Gastrocnemius medialis (tissue), 4 donors: Measurements from ENCODE around the gene GBA3. TPM values are rescaled to one million over a fixed set of nuclear protein-coding genes. Genes with fewer than 3 reads are reported as not detected.

Source experiments
- ATAC-seq, 2 donors: fragments of 150-250 bp; one replicate each; pipeline ENCODE4 v1.9.1; 2016
- DNase-seq, 2 donors: peaks; one replicate each; pipeline ENCODE4 v3.0.0-alpha.2; 2019
- H3K27ac ChIP-seq, 4 donors: fragments of 200-600 bp; sonication (generic); 1 replicate in 1 of 4; 2 replicates in 3 of 4; pipeline ENCODE4 v1.5.1; 2016 to 2018; ENCODE audit warnings: mild to moderate bottlenecking in 2 of 4, moderate library complexity in 1 of 4
- H3K27me3 ChIP-seq, 3 donors: fragments of 200-600 bp; sonication (generic) in 2 of 3; 1 replicate in 1 of 3; 2 replicates in 2 of 3; pipeline versions ENCODE4 v1.5.1 to v1.6.0; 2016 to 2019; ENCODE audit warnings: mild to moderate bottlenecking in 1 of 3, moderate library complexity in 1 of 3
- H3K36me3 ChIP-seq, 2 donors: fragments of 200-600 bp; sonication (generic) in 1 of 2; one replicate each; pipeline ENCODE4 v1.5.1; 2017 to 2018
- H3K4me1 ChIP-seq, 2 donors: fragments of 200-600 bp; sonication (generic) in 1 of 2; one replicate each; pipeline ENCODE4 v1.5.1; 2016 to 2017; ENCODE audit warnings: mild to moderate bottlenecking in 2 of 2
- H3K4me3 ChIP-seq, 4 donors: fragments of 200-600 bp; sonication (generic) in 3 of 4; 1 replicate in 1 of 4; 2 replicates in 3 of 4; pipeline ENCODE4 v1.5.1; 2016 to 2019; ENCODE audit warnings: mild to moderate bottlenecking in 2 of 4
- H3K9me3 ChIP-seq, 3 donors: fragments of 200-600 bp; sonication (generic) in 2 of 3; 1 replicate in 1 of 3; 2 replicates in 2 of 3; pipeline ENCODE4 v1.5.1; 2016 to 2019
- CTCF ChIP-seq, 5 experiments: fragments of 450-650 bp in 3 of 5; fragments of 200-600 bp in 2 of 5; sonication (generic) in 2 of 5; IDR thresholded peaks in 4 of 5; conservative IDR thresholded peaks in 1 of 5; 1 replicate in 4 of 5; 2 replicates in 1 of 5; pipeline ENCODE4 v1.5.1; 2016 to 2019; ENCODE audit warnings: antibody characterized with exemption in 5 of 5, mild to moderate bottlenecking in 3 of 5, moderate library complexity in 3 of 5
- POLR2A ChIP-seq, 2 donors: fragments of 450-650 bp; IDR thresholded peaks; one replicate each; pipeline ENCODE4 v1.6.1; 2017; ENCODE audit warnings: antibody characterized with exemption in 2 of 2, mild to moderate bottlenecking in 2 of 2, moderate library complexity in 2 of 2
- in situ Hi-C, 4 donors: fragments of 200-750 bp; cut with MboI; loops; one replicate each; pipeline versions ENCODE4 v1.15.0 to v1.8.0; 2017; ENCODE audit warnings: low sequenced_read_pairs in 4 of 4
- intact Hi-C: fragments of 100-400 bp; cut with DNase I; formaldehyde crosslinking; loops from one replicate; pipeline ENCODE4 v1.15.1; 2023; ENCODE audit warnings: low total_unique reads
- total RNA-seq, 4 donors: library from RNA; depleted of rRNA; stranded (reverse); fragments of >200 nt; gene quantifications; one replicate each; pipeline versions ENCODE4 v1.1.0 to v1.2.3, GENCODE V29; 2016

The GBA3 gene
- total RNA-seq, 4 donors from 2014 or later: 0.24 TPM; not detected in 3

GRCh38 chr4:22695917-22696316 is 3.2 kb downstream of the GBA3 start:
- no peaks in the 10 kb centered on the region for H3K36me3 ChIP-seq
- H3K27me3 ChIP-seq: no peaks in the 10 kb centered on the region
- H3K27ac ChIP-seq: no peak overlapping the region
- intact Hi-C loops: no loop called here
- no peak overlapping the region for H3K4me3 ChIP-seq
- in situ Hi-C loops: loop anchor here in 3 of 4 donors (10.0 to 25.0 kb wide), 2 partner anchors 909 to 911 kb away; no protein-coding TSS in a partner anchor
- TF ChIP-seq POLR2A (IDR thresholded peaks at IDR 0.05) (no peak), CTCF (IDR thresholded peaks at IDR 0.05 in 4 of 5, conservative IDR thresholded peaks at IDR 0.05 in 1 of 5) (no peak)
- ATAC-seq (no peak), DNase-seq (no peak)
- H3K4me1 ChIP-seq: no peaks in the 10 kb centered on the region
- no peaks in the 10 kb centered on the region for H3K9me3 ChIP-seq

DNA sequence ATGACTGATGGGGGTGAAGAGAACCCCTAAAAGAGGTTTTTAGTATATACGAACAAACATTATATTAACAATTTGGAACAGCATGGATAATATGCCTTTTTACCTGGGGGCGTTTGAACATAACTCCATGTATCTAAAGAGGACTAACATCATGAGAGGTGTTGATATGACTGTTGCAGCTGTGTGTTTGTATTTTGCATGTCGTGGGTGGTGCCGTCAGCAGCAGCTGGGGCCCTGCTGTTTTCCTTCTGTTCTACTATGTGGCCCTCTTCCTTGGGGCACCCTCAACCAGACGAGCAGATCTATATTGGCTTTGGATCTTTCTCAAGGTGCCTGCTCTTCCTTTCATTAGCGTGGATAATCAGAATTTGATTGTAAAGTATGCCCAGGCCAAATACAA is 11.2 kb downstream of the GBA3 start:
- no peaks in the 10 kb centered on the region for H3K36me3 ChIP-seq
- in situ Hi-C loops (loop anchor here in 1 of 4 donors (25.0 kb wide), 1 partner anchor 917 kb away; no protein-coding TSS in a partner anchor), intact Hi-C loops (no loop called here)
- ATAC-seq: no peak
- H3K27ac ChIP-seq: no peak overlapping the region
- H3K4me3 ChIP-seq: no peak overlapping the region
- no peak for DNase-seq
- H3K27me3 ChIP-seq: no peaks in the 10 kb centered on the region
- TF ChIP-seq CTCF (IDR thresholded peaks at IDR 0.05 in 4 of 5, conservative IDR thresholded peaks at IDR 0.05 in 1 of 5) (no peak), POLR2A (IDR thresholded peaks at IDR 0.05) (no peak)
- H3K4me1 ChIP-seq: no peaks in the 10 kb centered on the region
- H3K9me3 ChIP-seq: no peaks in the 10 kb centered on the region

GRCh38 chr4:22707390-22707789 is 14.7 kb downstream of the GBA3 start:
- TF ChIP-seq CTCF (IDR thresholded peaks at IDR 0.05 in 4 of 5, conservative IDR thresholded peaks at IDR 0.05 in 1 of 5) (no peak), POLR2A (IDR thresholded peaks at IDR 0.05) (no peak)
- DNase-seq: no peak
- no peak for ATAC-seq
- H3K36me3 ChIP-seq: no peaks in the 10 kb centered on the region
- in situ Hi-C loops: loop anchor here in 1 of 4 donors (25.0 kb wide), 1 partner anchor 920 kb away; no protein-coding TSS in a partner anchor
- H3K27me3 ChIP-seq: no peaks in the 10 kb centered on the region
- intact Hi-C loops: no loop called here
- H3K27ac ChIP-seq: no peak overlapping the region
- no peak overlapping the region for H3K4me3 ChIP-seq
- H3K4me1 ChIP-seq: no peaks in the 10 kb centered on the region
- H3K9me3 ChIP-seq: no peaks in the 10 kb centered on the region

- Histone ChIP-seq H3K27ac (no peak overlapping the region), H3K9me3 (no peaks in the 10 kb centered on the region), H3K27me3 (no peaks in the 10 kb centered on the region), H3K4me3 (no peak overlapping the region), H3K36me3 (no peaks in the 10 kb centered on the region), H3K4me1 (no peaks in the 10 kb centered on the region)
- no peak for TF ChIP-seq CTCF (IDR thresholded peaks at IDR 0.05 in 4 of 5, conservative IDR thresholded peaks at IDR 0.05 in 1 of 5)
- TF ChIP-seq POLR2A (IDR thresholded peaks at IDR 0.05): no peak
- DNase-seq: no peak
- no peak for ATAC-seq
- intact Hi-C loops (no loop called here), in situ Hi-C loops (loop anchor here in 1 of 4 donors (25.0 kb wide), 1 partner anchor 922 kb away; no protein-coding TSS in a partner anchor)
Observed at GRCh38 chr4:22708961-22709360, 16.2 kb downstream of the GBA3 start.

GRCh38 chr4:22712105-22712504 is 19.4 kb downstream of the GBA3 start:
- in situ Hi-C loops: loop anchor here in 1 of 4 donors (25.0 kb wide), 1 partner anchor 925 kb away; no protein-coding TSS in a partner anchor
- no peak for DNase-seq

More at GRCh38 chr4:22712105-22712504, 19.4 kb downstream of the GBA3 start:
- no peaks in the 10 kb centered on the region for H3K9me3 ChIP-seq
- H3K4me3 ChIP-seq: no peak overlapping the region
- ATAC-seq: no peak
- no peaks in the 10 kb centered on the region for H3K4me1 ChIP-seq
- intact Hi-C loops: no loop called here
- no peaks in the 10 kb centered on the region for H3K36me3 ChIP-seq
- TF ChIP-seq CTCF (IDR thresholded peaks at IDR 0.05 in 4 of 5, conservative IDR thresholded peaks at IDR 0.05 in 1 of 5): no peak
- no peak for TF ChIP-seq POLR2A (IDR thresholded peaks at IDR 0.05)
- H3K27me3 ChIP-seq: no peaks in the 10 kb centered on the region
- H3K27ac ChIP-seq: no peak overlapping the region
